MM.1S (cell line): Measurements from ENCODE around the gene NCDN.

Experiments used
- DNase-seq: peaks from one replicate; pipeline ENCODE4 v3.0.0-alpha.2; 2015
- H2AFZ ChIP-seq: fragments of 300-600 bp; sonication (generic); 2 replicates; pipeline ENCODE4 v1.6.0; 2016; ENCODE audit warnings: antibody characterized with exemption, low read length
- H3F3A ChIP-seq: fragments of 300-600 bp; sonication (generic); 2 replicates; pipeline ENCODE4 v1.6.1; 2016; ENCODE audit warnings: mild to moderate bottlenecking, antibody characterized with exemption, low read length, moderate library complexity, mixed read lengths; ENCODE audit not compliant: insufficient read depth
- H3K27ac ChIP-seq: fragments of 300-600 bp; sonication (generic); 2 replicates; pipeline ENCODE4 v1.5.1; 2016; ENCODE audit warnings: mild to moderate bottlenecking, low read length
- H3K27me3 ChIP-seq: fragments of 300-600 bp; sonication (generic); replicated peaks from 2 replicates; pipeline ENCODE4 v1.6.0; 2016; ENCODE audit warnings: low read length; ENCODE audit not compliant: insufficient read depth
- H3K36me3 ChIP-seq: fragments of 300-600 bp; sonication (generic); replicated peaks from 2 replicates; pipeline ENCODE4 v1.6.1; 2016; ENCODE audit warnings: mild to moderate bottlenecking, low read length, mixed read lengths; ENCODE audit not compliant: insufficient read depth
- H3K4me1 ChIP-seq: fragments of 300-600 bp; sonication (generic); 2 replicates; pipeline ENCODE4 v1.6.1; 2016; ENCODE audit warnings: low read length, mixed read lengths
- H3K4me2 ChIP-seq: fragments of 300-600 bp; sonication (generic); 2 replicates; pipeline ENCODE4 v1.6.0; 2016; ENCODE audit warnings: low read depth, low read length
- H3K4me3 ChIP-seq: fragments of 300-600 bp; sonication (generic); 2 replicates; pipeline ENCODE4 v1.5.1; 2016; ENCODE audit warnings: low read length, mixed read lengths
- H3K79me2 ChIP-seq: fragments of 300-600 bp; sonication (generic); 2 replicates; pipeline ENCODE4 v1.6.1; 2016; ENCODE audit warnings: mixed run types, low read length, mixed read lengths
- H3K9ac ChIP-seq: fragments of 300-600 bp; sonication (generic); 2 replicates; pipeline ENCODE4 v1.6.1; 2016; ENCODE audit warnings: low read length, mixed read lengths
- H3K9me2 ChIP-seq: fragments of 300-600 bp; sonication (generic); replicated peaks from 2 replicates; pipeline ENCODE4 v1.6.1; 2016; ENCODE audit warnings: mild to moderate bottlenecking, low read length, mixed read lengths; ENCODE audit not compliant: insufficient read depth
- H3K9me3 ChIP-seq: fragments of 300-600 bp; sonication (generic); replicated peaks from 2 replicates; pipeline ENCODE4 v1.6.1; 2016; ENCODE audit warnings: mild to moderate bottlenecking, low read length, mixed read lengths; ENCODE audit not compliant: insufficient read depth
- H4K20me1 ChIP-seq: fragments of 300-600 bp; sonication (generic); 2 replicates; pipeline ENCODE4 v1.6.1; 2016; ENCODE audit warnings: mild to moderate bottlenecking, low read length, moderate library complexity, mixed read lengths; ENCODE audit not compliant: insufficient read depth
- CTCF ChIP-seq: fragments of 300-600 bp; sonication (generic); IDR thresholded peaks from 2 replicates; pipeline ENCODE4 v1.5.1; 2016; ENCODE audit warnings: antibody characterized with exemption, low read length, mixed read lengths
- EZH2 ChIP-seq: fragments of 300-600 bp; sonication (generic); optimal IDR thresholded peaks from 2 replicates; pipeline ENCODE3; 2017; ENCODE audit warnings: low read depth, mild to moderate bottlenecking, antibody characterized with exemption, low read length, mixed read lengths
- EZH2phosphoT487 ChIP-seq: fragments of 300-600 bp; sonication (generic); IDR thresholded peaks from 2 replicates; pipeline ENCODE4 v1.6.1; 2018; ENCODE audit warnings: antibody characterized with exemption, low read length

Gene NCDN

GRCh38 chr1:35557611-35558373, at the start of gene NCDN:
Gene NCDN, plus strand, starts transcription at chr1:35557799. Its CDS starts 392 bp downstream, at chr1:35558191.
- DNase-seq, result peak; percentile 97
- Histone ChIP-seq H3K27ac (peak within 1 kb of the TSS; percentile 88; the same call in 1 of the 2 replicates), H2AFZ (peak within 1 kb of the TSS; percentile 86), H3K9me2 (no peaks in the 10 kb centered on the region), H3F3A (peaks cover 5% of the 10 kb centered on the region; the same call in 1 of the 2 replicates), H3K4me3 (peak within 1 kb of the TSS; percentile 85), H3K4me1 (peaks cover 11% of the 10 kb centered on the region), H3K4me2 (peak within 1 kb of the TSS; percentile 88), H3K36me3 (no peaks in the 10 kb centered on the region), H3K9me3 (no peaks in the 10 kb centered on the region), H3K79me2 (peaks cover 36% of the 10 kb centered on the region), H4K20me1 (no peaks in the 10 kb centered on the region), H3K27me3 (no peaks in the 10 kb centered on the region), H3K9ac (peak within 1 kb of the TSS; percentile 87)
- TF ChIP-seq EZH2, result no peak
- TF ChIP-seq CTCF, result no peak
- TF ChIP-seq EZH2phosphoT487, result no peak

DNA sequence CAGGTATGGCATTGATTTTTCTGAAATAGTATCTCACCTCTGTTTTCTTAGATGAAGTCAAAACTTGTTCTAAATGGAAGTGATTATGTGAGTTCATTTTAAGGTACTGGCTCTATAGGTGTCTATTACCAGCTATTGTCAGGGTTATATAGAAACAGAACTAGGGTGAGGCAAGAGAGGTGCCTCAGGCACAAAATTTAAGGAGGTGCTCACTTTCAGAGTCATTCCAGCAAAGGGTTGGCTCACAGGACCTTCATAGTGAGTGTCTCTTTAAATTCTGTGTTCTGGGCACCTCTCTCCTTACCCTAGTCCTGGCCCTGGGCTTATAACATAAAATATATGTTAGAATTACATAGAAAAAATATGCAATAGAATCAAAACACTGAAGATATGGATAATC, 49.7 kb upstream of the NCDN start:
- Histone ChIP-seq H3K9ac (no peak overlapping the region), H3K4me1 (peaks cover 30% of the 10 kb centered on the region), H3K27ac (peak overlapping the region; percentile 68; the same call in 1 of the 2 replicates), H3K4me3 (no peak overlapping the region), H2AFZ (no peak overlapping the region), H3K79me2 (peaks cover 26% of the 10 kb centered on the region), H3K9me2 (no peaks in the 10 kb centered on the region), H4K20me1 (no peaks in the 10 kb centered on the region; the same call in 1 of the 2 replicates), H3F3A (peaks cover 26% of the 10 kb centered on the region), H3K36me3 (no peaks in the 10 kb centered on the region), H3K27me3 (no peaks in the 10 kb centered on the region), H3K9me3 (no peaks in the 10 kb centered on the region), H3K4me2 (peak overlapping the region; percentile 72)
- no peak for TF ChIP-seq EZH2phosphoT487
- TF ChIP-seq EZH2, result no peak
- no peak for TF ChIP-seq CTCF
- no peak for DNase-seq

DNA sequence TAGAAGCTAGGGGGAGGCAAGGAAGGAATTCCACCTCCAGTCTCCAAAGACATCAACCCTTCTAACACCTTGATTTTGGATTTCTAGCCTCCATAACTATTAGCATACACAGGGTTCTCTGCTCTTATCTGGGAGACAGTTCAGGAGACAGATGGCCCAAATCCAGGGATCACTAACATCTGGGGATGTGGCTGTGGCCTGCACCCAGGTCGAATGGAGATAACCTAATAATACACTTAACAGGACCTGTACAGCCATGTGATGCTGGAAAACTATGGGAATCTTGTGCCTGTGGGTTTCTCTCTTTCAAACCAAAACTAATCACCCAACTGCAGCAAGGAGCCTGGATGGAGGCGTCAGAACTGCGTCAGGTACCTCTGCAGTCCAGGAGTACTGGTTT, 48.0 kb upstream of the NCDN start:
- DNase-seq, result no peak
- no peaks in the 10 kb centered on the region; the same call in 1 of the 2 replicates for H4K20me1 ChIP-seq
- no peaks in the 10 kb centered on the region for H3K27me3 ChIP-seq
- H3K9me3 ChIP-seq, result no peaks in the 10 kb centered on the region
- no peak overlapping the region for H2AFZ ChIP-seq
- peaks cover 39% of the 10 kb centered on the region for H3K79me2 ChIP-seq
- peaks cover 26% of the 10 kb centered on the region for H3F3A ChIP-seq
- H3K9me2 ChIP-seq, result no peaks in the 10 kb centered on the region
- H3K4me1 ChIP-seq, result peaks cover 30% of the 10 kb centered on the region
- no peak overlapping the region for H3K9ac ChIP-seq
- H3K36me3 ChIP-seq, result no peaks in the 10 kb centered on the region
- no peak overlapping the region for H3K4me2 ChIP-seq
- TF ChIP-seq CTCF (no peak), EZH2phosphoT487 (no peak), EZH2 (no peak)
- no peak overlapping the region for H3K27ac ChIP-seq
- H3K4me3 ChIP-seq, result no peak overlapping the region
